Measurements from ENCODE around the gene ANXA11.
"Not testable (repeated sequence)": the region's sequence is repeated elsewhere in the genome, so short reads cannot be mapped to it uniquely, and the experiment has no call there.

DNA sequence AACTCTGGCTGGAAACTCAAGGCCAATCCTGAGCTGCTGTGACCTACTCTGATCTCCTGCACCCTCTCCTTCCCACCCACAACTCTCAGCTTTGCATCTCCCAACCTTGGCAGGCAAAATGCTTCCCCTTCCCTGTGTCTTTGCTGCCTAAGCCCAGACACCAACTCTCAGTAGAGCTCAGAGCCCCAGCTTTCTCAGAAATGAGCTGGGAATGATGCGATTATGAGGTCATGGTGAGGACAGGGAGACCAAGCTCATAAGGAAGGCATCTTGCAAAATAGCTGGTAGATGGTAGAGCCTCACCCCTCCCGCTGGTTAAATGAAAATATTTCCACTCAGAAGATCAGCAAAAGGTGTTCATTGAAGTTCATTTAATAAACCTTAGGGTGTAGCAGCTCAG is 49.4 kb upstream of the ANXA11 start:
- not testable (repeated sequence) for TF ChIP-seq POLR2A (IDR thresholded peaks at IDR 0.05)
- TF ChIP-seq, protein P1, sequence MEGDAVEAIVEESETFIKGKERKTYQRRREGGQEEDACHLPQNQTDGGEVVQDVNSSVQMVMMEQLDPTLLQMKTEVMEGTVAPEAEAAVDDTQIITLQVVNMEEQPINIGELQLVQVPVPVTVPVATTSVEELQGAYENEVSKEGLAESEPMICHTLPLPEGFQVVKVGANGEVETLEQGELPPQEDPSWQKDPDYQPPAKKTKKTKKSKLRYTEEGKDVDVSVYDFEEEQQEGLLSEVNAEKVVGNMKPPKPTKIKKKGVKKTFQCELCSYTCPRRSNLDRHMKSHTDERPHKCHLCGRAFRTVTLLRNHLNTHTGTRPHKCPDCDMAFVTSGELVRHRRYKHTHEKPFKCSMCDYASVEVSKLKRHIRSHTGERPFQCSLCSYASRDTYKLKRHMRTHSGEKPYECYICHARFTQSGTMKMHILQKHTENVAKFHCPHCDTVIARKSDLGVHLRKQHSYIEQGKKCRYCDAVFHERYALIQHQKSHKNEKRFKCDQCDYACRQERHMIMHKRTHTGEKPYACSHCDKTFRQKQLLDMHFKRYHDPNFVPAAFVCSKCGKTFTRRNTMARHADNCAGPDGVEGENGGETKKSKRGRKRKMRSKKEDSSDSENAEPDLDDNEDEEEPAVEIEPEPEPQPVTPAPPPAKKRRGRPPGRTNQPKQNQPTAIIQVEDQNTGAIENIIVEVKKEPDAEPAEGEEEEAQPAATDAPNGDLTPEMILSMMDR (IDR thresholded peaks at IDR 0.05): not testable (repeated sequence)
